ENCODE measurements around the gene SIPA1L3. TPM values are rescaled to one million over a fixed set of nuclear protein-coding genes. Genes with fewer than 3 reads are reported as not detected.

Gene SIPA1L3
- total and polyA plus RNA-seq, 10 of the 15 experiments (the other 5 are each of a cell fraction or from before 2014, with no cell fraction given) = 0.24 to 66.2 (median 19.1) TPM

DNA sequence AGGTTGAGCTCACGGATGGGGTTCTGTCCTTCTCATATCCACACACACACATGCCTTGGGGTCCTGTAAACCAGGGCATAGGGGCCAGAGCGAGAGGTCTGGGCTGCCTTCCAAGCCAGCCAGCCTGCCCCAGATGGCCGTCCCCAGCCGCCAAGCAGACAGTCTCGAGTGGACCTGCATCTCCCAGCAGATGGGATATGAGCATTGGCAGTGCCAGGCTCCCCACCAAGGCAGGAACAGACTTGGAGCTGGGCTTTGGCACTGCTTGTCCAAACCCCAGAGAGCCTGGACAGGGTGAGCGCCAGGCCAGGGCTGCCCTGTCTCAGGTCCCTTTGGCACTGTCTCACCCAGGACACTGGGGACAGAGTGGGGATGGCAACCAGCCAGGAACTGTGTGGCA lies 186.6 kb downstream of the SIPA1L3 start:
- WGBS (ENCODE audit: insufficient coverage, insufficient replicate concordance, low lambda C conversion rate, missing lambda C conversion rate) = 88% methylated on average over 6 of the region's 6 CpGs
- DNase-seq (ENCODE audit: low read depth, low spot score) = no peak
- BruUV-seq (replicated peaks) = no TSS peak
- POLR2A ChIA-PET = no interaction called here
- Histone ChIP-seq H3K4me1 (ENCODE audit: control insufficient read depth, insufficient read depth, low read length) (no peaks in the 10 kb centered on the region; the same call in 1 of the 2 replicates), H2AFZ (ENCODE audit: control insufficient read depth, low read depth, low read length) (no peak overlapping the region), H3K9ac (ENCODE audit: control insufficient read depth, insufficient read depth, low read length) (no peak overlapping the region), H3K9me3 (replicated peaks; ENCODE audit: control insufficient read depth, insufficient read depth, low read length) (no peaks in the 10 kb centered on the region; the same call in 2 of the 3 replicates), H3K27me3 (replicated peaks in 1 of 2; ENCODE audit: control insufficient read depth in 2 of 2, insufficient read depth in 2 of 2, low read length in 1 of 2) (no peaks in the 10 kb centered on the region), H4K20me1 (ENCODE audit: control insufficient read depth, insufficient read depth) (no peaks in the 10 kb centered on the region), H3K27ac (ENCODE audit: control insufficient read depth, insufficient read depth) (no peak overlapping the region), H3K4me2 (ENCODE audit: control insufficient read depth, insufficient read depth) (no peak overlapping the region), H3K36me3 (ENCODE audit: control insufficient read depth in 2 of 2, insufficient read depth in 2 of 2, low read length in 1 of 2) (peaks cover 16 to 28% of the 10 kb centered on the region in 2 experiments), H3K79me2 (ENCODE audit: control insufficient read depth, insufficient read depth, low read length) (peaks cover 2% of the 10 kb centered on the region; the same call in 1 of the 2 replicates), H3K4me3 (no peak overlapping the region)
- RAD21 ChIA-PET (ENCODE audit: unreplicated experiment) = no interaction called here
- in situ Hi-C loops (cut with MboI) = no loop called here
- CTCF ChIA-PET = interaction anchor here (1.3 to 3.5 kb wide), 3 partner anchors 13 to 191 kb away, joined by 3 to 39 read pairs (median 5); partner anchors contain the start of gene WDR87
- ATAC-seq = no peak
- FAIRE-seq = no peak
- intact Hi-C loops (cut with micrococcal nuclease; ENCODE audit: unreplicated experiment) = no loop called here
- SMC1A ChIA-PET (ENCODE audit: uncharacterized antibody, unreplicated experiment) = interaction anchor here (1.1 kb wide), 1 partner anchor 115 kb away, joined by 3 read pairs; no protein-coding TSS in a partner anchor
- TF ChIP-seq, protein P1, sequence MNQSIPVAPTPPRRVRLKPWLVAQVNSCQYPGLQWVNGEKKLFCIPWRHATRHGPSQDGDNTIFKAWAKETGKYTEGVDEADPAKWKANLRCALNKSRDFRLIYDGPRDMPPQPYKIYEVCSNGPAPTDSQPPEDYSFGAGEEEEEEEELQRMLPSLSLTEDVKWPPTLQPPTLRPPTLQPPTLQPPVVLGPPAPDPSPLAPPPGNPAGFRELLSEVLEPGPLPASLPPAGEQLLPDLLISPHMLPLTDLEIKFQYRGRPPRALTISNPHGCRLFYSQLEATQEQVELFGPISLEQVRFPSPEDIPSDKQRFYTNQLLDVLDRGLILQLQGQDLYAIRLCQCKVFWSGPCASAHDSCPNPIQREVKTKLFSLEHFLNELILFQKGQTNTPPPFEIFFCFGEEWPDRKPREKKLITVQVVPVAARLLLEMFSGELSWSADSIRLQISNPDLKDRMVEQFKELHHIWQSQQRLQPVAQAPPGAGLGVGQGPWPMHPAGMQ (IDR thresholded peaks at IDR 0.05; ENCODE audit: borderline replicate concordance) = no peak
- TF ChIP-seq TARDBP (IDR thresholded peaks at IDR 0.05; ENCODE audit: borderline replicate concordance) = no peak
- TF ChIP-seq SP1 (IDR thresholded peaks at IDR 0.05; ENCODE audit: low read depth, low read length) = no peak
- TF ChIP-seq, protein P2, sequence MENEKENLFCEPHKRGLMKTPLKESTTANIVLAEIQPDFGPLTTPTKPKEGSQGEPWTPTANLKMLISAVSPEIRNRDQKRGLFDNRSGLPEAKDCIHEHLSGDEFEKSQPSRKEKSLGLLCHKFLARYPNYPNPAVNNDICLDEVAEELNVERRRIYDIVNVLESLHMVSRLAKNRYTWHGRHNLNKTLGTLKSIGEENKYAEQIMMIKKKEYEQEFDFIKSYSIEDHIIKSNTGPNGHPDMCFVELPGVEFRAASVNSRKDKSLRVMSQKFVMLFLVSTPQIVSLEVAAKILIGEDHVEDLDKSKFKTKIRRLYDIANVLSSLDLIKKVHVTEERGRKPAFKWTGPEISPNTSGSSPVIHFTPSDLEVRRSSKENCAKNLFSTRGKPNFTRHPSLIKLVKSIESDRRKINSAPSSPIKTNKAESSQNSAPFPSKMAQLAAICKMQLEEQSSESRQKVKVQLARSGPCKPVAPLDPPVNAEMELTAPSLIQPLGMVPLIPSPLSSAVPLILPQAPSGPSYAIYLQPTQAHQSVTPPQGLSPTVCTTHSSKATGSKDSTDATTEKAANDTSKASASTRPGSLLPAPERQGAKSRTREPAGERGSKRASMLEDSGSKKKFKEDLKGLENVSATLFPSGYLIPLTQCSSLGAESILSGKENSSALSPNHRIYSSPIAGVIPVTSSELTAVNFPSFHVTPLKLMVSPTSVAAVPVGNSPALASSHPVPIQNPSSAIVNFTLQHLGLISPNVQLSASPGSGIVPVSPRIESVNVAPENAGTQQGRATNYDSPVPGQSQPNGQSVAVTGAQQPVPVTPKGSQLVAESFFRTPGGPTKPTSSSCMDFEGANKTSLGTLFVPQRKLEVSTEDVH (IDR thresholded peaks at IDR 0.05; ENCODE audit: low read depth, partially characterized antibody) = no peak
- no peak for TF ChIP-seq SMAD1 (IDR thresholded peaks at IDR 0.05; ENCODE audit: low read depth, partially characterized antibody)
- TF ChIP-seq POLR2AphosphoS5 (IDR thresholded peaks at IDR 0.05; ENCODE audit: low read length) = no peak
- TF ChIP-seq, protein P3, sequence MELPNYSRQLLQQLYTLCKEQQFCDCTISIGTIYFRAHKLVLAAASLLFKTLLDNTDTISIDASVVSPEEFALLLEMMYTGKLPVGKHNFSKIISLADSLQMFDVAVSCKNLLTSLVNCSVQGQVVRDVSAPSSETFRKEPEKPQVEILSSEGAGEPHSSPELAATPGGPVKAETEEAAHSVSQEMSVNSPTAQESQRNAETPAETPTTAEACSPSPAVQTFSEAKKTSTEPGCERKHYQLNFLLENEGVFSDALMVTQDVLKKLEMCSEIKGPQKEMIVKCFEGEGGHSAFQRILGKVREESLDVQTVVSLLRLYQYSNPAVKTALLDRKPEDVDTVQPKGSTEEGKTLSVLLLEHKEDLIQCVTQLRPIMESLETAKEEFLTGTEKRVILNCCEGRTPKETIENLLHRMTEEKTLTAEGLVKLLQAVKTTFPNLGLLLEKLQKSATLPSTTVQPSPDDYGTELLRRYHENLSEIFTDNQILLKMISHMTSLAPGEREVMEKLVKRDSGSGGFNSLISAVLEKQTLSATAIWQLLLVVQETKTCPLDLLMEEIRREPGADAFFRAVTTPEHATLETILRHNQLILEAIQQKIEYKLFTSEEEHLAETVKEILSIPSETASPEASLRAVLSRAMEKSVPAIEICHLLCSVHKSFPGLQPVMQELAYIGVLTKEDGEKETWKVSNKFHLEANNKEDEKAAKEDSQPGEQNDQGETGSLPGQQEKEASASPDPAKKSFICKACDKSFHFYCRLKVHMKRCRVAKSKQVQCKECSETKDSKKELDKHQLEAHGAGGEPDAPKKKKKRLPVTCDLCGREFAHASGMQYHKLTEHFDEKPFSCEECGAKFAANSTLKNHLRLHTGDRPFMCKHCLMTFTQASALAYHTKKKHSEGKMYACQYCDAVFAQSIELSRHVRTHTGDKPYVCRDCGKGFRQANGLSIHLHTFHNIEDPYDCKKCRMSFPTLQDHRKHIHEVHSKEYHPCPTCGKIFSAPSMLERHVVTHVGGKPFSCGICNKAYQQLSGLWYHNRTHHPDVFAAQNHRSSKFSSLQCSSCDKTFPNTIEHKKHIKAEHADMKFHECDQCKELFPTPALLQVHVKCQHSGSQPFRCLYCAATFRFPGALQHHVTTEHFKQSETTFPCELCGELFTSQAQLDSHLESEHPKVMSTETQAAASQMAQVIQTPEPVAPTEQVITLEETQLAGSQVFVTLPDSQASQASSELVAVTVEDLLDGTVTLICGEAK (IDR thresholded peaks at IDR 0.05; ENCODE audit: borderline replicate concordance) = no peak
- TF ChIP-seq FOXK2 (IDR thresholded peaks at IDR 0.05) = no peak
- TF ChIP-seq PAX8 (IDR thresholded peaks at IDR 0.05) = no peak
- TF ChIP-seq, protein P4, sequence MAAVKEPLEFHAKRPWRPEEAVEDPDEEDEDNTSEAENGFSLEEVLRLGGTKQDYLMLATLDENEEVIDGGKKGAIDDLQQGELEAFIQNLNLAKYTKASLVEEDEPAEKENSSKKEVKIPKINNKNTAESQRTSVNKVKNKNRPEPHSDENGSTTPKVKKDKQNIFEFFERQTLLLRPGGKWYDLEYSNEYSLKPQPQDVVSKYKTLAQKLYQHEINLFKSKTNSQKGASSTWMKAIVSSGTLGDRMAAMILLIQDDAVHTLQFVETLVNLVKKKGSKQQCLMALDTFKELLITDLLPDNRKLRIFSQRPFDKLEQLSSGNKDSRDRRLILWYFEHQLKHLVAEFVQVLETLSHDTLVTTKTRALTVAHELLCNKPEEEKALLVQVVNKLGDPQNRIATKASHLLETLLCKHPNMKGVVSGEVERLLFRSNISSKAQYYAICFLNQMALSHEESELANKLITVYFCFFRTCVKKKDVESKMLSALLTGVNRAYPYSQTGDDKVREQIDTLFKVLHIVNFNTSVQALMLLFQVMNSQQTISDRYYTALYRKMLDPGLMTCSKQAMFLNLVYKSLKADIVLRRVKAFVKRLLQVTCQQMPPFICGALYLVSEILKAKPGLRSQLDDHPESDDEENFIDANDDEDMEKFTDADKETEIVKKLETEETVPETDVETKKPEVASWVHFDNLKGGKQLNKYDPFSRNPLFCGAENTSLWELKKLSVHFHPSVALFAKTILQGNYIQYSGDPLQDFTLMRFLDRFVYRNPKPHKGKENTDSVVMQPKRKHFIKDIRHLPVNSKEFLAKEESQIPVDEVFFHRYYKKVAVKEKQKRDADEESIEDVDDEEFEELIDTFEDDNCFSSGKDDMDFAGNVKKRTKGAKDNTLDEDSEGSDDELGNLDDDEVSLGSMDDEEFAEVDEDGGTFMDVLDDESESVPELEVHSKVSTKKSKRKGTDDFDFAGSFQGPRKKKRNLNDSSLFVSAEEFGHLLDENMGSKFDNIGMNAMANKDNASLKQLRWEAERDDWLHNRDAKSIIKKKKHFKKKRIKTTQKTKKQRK (IDR thresholded peaks at IDR 0.05; ENCODE audit: low read depth, low read length) = no peak

Data from GM12878 (cell line).